ENCODE results near the gene PHC2.

Gene PHC2

GRCh38 chr1:33470495-33471012 is 39.7 kb upstream of the PHC2 start (continued):
- TF ChIP-seq ZNF654 (tag by site-specific recombination; IDR thresholded peaks at IDR 0.05; ENCODE audit: low read depth) (peak; percentile 99), ZBTB6 (tag by site-specific recombination; IDR thresholded peaks at IDR 0.05) (no peak), BCL11B (tag by site-specific recombination; IDR thresholded peaks at IDR 0.05; ENCODE audit: low read depth) (no peak), ZNF211 (tag by site-specific recombination; IDR thresholded peaks at IDR 0.05; ENCODE audit: low read depth) (no peak), ZNF513 (tag by site-specific recombination; IDR thresholded peaks at IDR 0.05) (no peak), SP7 (tag by site-specific recombination; IDR thresholded peaks at IDR 0.05) (peak; percentile 46; the same call in 1 of the 2 replicates)

GRCh38 chr1:33469691-33470090 is 38.8 kb upstream of the PHC2 start:
- H3K4me1 ChIP-seq (ENCODE audit: control insufficient read depth, insufficient read depth, low read length), result no peaks in the 10 kb centered on the region
- no peak for TF ChIP-seq ZFP37 (tag by site-specific recombination; IDR thresholded peaks at IDR 0.05)
- no peak for TF ChIP-seq ZBTB11 (tag by site-specific recombination; conservative IDR thresholded peaks at IDR 0.05; ENCODE audit: low read depth)
- TF ChIP-seq OVOL3 (tag by site-specific recombination; IDR thresholded peaks at IDR 0.05), result no peak
- no peak for TF ChIP-seq ZNF707 (tag by site-specific recombination; IDR thresholded peaks at IDR 0.05)
- no peak for TF ChIP-seq ZNF112 (tag by site-specific recombination; IDR thresholded peaks at IDR 0.05)
- no peak for TF ChIP-seq ZNF416 (tag by site-specific recombination; IDR thresholded peaks at IDR 0.05)
- TF ChIP-seq PRDM1 (tag by site-specific recombination; IDR thresholded peaks at IDR 0.05), result no peak
- no peak for TF ChIP-seq ZNF404 (tag by site-specific recombination; IDR thresholded peaks at IDR 0.05)
- TF ChIP-seq ZNF19 (tag by site-specific recombination; IDR thresholded peaks at IDR 0.05; ENCODE audit: low read depth), result no peak
- no peak for TF ChIP-seq ZNF518A (tag by site-specific recombination; conservative IDR thresholded peaks at IDR 0.05; ENCODE audit: low read depth)
- no peak for TF ChIP-seq BCL11B (tag by site-specific recombination; IDR thresholded peaks at IDR 0.05; ENCODE audit: low read depth)
- TF ChIP-seq ZNF549 (tag by site-specific recombination; IDR thresholded peaks at IDR 0.05), result no peak
- no peak for TF ChIP-seq ZNF223 (tag by site-specific recombination; IDR thresholded peaks at IDR 0.05)
- no peak for TF ChIP-seq ZNF580 (tag by site-specific recombination; IDR thresholded peaks at IDR 0.05)
- TF ChIP-seq KLF16 (tag by site-specific recombination; IDR thresholded peaks at IDR 0.05), result no peak
- no peak for TF ChIP-seq ZNF248 (tag by site-specific recombination; IDR thresholded peaks at IDR 0.05)
- CTCF ChIA-PET, result interaction anchor here (0.6 to 6.4 kb wide), 13 partner anchors 10 to 818 kb away, joined by 3 to 114 read pairs (median 5); no protein-coding TSS in a partner anchor
- H3K27ac ChIP-seq (ENCODE audit: extremely low read depth, low read depth, low read length), result no peak overlapping the region
- POLR2A ChIA-PET, result no interaction called here
- H3K36me3 ChIP-seq (ENCODE audit: control insufficient read depth in 2 of 2, insufficient read depth in 1 of 2, low read length in 2 of 2), result no peaks in the 10 kb centered on the region
- no peaks in the 10 kb centered on the region for H3K9me3 ChIP-seq (ENCODE audit: control insufficient read depth, insufficient read depth, low read depth, low read length)
- no peak overlapping the region for H3K4me3 ChIP-seq (ENCODE audit: low read depth, low read length)
